GM12875 (cell line): ENCODE results near the gene LGALS7.
A peak's percentile ranks its signal among the peaks of the same experiment; 100 is the strongest.

Experiments
- H3K4me3 ChIP-seq: one replicate; pipeline ENCODE4 v1.5.1; 2011; ENCODE audit warnings: low read depth, low read length, control low read depth
- CTCF ChIP-seq: IDR thresholded peaks from 2 replicates; pipeline ENCODE4 v1.5.1; 2011; ENCODE audit warnings: low read depth, mild to moderate bottlenecking, control low read depth, inconsistent platforms, low read length, moderate library complexity, borderline replicate concordance; ENCODE audit not compliant: insufficient read depth

Gene LGALS7

DNA sequence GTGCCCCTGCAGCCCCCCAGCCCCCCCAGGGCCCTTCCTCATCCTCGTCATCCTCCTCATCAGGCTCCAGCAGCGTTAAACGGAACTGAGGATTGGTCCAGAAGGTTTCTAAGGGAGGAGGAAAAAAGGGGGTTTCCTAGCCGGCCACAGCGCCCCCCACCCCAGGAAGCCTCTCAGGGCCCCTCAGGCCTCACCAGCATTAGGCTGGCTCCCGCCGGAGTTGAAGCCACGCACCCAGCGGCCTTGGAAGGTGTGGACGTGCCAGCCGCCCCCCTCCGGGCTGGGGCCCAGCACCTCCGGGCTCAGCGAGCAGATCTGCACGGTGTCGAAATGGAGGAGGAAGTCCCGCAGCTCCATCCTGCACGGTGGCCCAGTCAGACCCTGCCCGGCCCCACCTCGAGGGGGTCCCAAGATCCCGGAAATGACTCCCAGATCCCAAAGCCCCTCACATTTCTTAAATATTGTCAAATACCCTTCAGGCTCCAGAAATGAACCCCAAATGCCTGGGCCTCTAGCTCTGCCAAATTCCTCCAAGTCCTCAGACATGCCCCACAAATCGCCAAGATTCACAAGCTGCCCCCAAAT lies 35.9 kb downstream of the LGALS7 start:
- no peak overlapping the region for H3K4me3 ChIP-seq
- no peak for TF ChIP-seq CTCF

DNA sequence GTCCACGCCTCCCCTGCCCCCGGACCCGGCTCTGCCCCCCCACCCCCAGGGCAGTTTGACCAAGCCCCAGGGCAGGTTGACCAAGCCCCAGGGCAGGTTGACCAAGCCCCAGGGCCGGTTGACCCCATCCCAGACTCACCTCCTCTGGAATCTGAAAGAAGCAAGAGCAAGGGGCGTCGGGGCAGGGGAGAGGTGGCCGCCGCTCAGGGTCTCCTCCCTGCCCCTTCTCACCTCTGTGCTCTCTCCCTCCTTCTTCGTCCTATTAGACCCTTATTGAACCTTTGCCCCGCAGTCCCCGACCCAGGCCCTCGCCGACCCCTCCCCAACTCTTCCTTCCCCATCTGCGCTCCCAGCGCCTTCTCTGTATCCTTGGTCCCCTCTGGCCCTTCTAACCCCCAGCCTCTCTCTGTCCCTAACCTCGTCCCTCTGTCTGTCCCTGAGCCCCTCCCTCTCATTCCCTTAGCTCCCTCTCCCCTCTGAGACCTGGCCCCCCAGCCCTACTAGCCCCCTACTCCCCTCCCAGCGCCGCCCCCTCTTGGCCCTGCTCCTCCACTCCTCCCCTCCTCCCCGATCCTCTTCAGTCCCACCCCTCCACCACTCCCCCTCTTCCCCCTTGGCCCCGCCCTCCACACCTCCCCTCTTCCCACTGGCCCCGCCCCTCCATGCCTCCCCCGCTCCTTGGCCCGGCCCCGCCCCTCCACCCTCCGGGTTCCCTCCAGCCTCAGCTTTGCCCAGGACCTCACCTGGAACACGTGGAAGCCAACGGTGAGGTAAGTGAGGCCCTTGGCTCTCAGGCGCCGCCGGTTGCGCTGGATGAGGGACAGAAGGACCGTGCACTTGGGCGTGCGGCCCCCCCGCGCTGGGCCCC lies 36.7 kb downstream of the LGALS7 start:
- TF ChIP-seq CTCF: no peak
- H3K4me3 ChIP-seq: peak overlapping the region; percentile 41

- TF ChIP-seq CTCF: no peak
- peak overlapping the region; percentile 41 for H3K4me3 ChIP-seq
Observed at GRCh38 chr19:38736036-38736412, 37.3 kb downstream of the LGALS7 start.

DNA sequence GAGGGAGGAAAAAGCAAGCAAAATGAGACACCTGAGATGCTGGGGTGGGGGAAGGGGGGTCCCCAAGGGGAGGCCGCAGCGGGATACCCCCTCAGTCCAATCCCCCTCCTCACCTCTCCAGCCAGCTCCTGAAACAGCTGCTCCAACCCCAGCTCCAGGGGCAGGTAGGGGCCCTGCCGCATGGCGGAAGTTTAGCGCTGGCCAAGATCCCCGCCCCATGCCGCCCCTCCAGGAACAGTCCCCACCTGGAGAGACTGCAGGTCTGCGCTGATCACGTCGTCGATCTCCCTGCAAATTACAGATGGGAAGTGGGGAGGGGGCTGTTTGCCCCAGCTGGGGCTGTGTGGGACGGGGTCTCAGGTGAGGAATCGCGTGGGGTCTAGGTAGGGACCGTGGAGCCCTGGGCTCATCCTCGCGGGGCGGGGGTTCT lies 38.0 kb downstream of the LGALS7 start:
- H3K4me3 ChIP-seq: peak overlapping the region; percentile 44
- TF ChIP-seq CTCF: no peak

GRCh38 chr19:38734426-38735256 lies 38.7 kb downstream of the LGALS7 start:
- no peak for TF ChIP-seq CTCF
- peak overlapping the region; percentile 44 for H3K4me3 ChIP-seq

- H3K4me3 ChIP-seq: no peak overlapping the region
- no peak for TF ChIP-seq CTCF
Observed at GRCh38 chr19:38734176-38734425, 39.2 kb downstream of the LGALS7 start.
